Endothelial cell of hepatic sinusoid (primary cell): Measurements from ENCODE around the gene NR0B1.

ENCODE experiments used
- in situ Hi-C: cut with HindIII; loops from 2 replicates; pipeline ENCODE4 v1.10.0; 2017; ENCODE audit warnings: low sequenced_read_pairs

NR0B1 gene

GRCh38 chrX:30309139-30309571 is at the start of gene NR0B1:
TSS of gene NR0B1 (minus strand) at chrX:30309390. CDS start at chrX:30309363, 27 bp downstream.
- in situ Hi-C loops: no loop called here

GRCh38 chrX:30349946-30350345 is 40.8 kb upstream of the NR0B1 start:
- in situ Hi-C loops: no loop called here

GRCh38 chrX:30343206-30343605 is 34.0 kb upstream of the NR0B1 start:
- in situ Hi-C loops: no loop called here

GRCh38 chrX:30340753-30341152 is 31.6 kb upstream of the NR0B1 start:
- in situ Hi-C loops: no loop called here

- in situ Hi-C loops: no loop called here
Measured at GRCh38 chrX:30327762-30328161, 18.6 kb upstream of the NR0B1 start.

- in situ Hi-C loops: no loop called here
Measured at GRCh38 chrX:30317308-30317707, 8.1 kb upstream of the NR0B1 start.

GRCh38 chrX:30313322-30313721 is 4.1 kb upstream of the NR0B1 start:
- in situ Hi-C loops: no loop called here

- in situ Hi-C loops: no loop called here
Measured at GRCh38 chrX:30312858-30313257, 3.7 kb upstream of the NR0B1 start.

- in situ Hi-C loops: no loop called here
Measured at GRCh38 chrX:30310429-30311206, 1.4 kb upstream of the NR0B1 start.

GRCh38 chrX:30308263-30309138 is 689 bp downstream of the NR0B1 start:
- in situ Hi-C loops: no loop called here

GRCh38 chrX:30307466-30307865 is 1.7 kb downstream of the NR0B1 start:
- in situ Hi-C loops: no loop called here

GRCh38 chrX:30304866-30305265 is 4.3 kb downstream of the NR0B1 start:
- in situ Hi-C loops: no loop called here

- in situ Hi-C loops: no loop called here
Measured at GRCh38 chrX:30302956-30303355, 6.2 kb downstream of the NR0B1 start.

- in situ Hi-C loops: no loop called here
Measured at GRCh38 chrX:30301963-30302362, 7.2 kb downstream of the NR0B1 start.

- in situ Hi-C loops: no loop called here
Measured at GRCh38 chrX:30301208-30301607, 8.0 kb downstream of the NR0B1 start.

- in situ Hi-C loops: no loop called here
Measured at GRCh38 chrX:30296408-30297254, 12.6 kb downstream of the NR0B1 start.

- in situ Hi-C loops: no loop called here
Measured at GRCh38 chrX:30283456-30284200, 25.6 kb downstream of the NR0B1 start.

GRCh38 chrX:30282527-30282926 is 26.7 kb downstream of the NR0B1 start:
- in situ Hi-C loops: no loop called here

GRCh38 chrX:30280428-30280827 is 28.8 kb downstream of the NR0B1 start:
- in situ Hi-C loops: no loop called here

GRCh38 chrX:30278365-30278764 is 30.8 kb downstream of the NR0B1 start:
- in situ Hi-C loops: no loop called here
